ENCODE results near the gene CUL9.

The CUL9 gene

DNA sequence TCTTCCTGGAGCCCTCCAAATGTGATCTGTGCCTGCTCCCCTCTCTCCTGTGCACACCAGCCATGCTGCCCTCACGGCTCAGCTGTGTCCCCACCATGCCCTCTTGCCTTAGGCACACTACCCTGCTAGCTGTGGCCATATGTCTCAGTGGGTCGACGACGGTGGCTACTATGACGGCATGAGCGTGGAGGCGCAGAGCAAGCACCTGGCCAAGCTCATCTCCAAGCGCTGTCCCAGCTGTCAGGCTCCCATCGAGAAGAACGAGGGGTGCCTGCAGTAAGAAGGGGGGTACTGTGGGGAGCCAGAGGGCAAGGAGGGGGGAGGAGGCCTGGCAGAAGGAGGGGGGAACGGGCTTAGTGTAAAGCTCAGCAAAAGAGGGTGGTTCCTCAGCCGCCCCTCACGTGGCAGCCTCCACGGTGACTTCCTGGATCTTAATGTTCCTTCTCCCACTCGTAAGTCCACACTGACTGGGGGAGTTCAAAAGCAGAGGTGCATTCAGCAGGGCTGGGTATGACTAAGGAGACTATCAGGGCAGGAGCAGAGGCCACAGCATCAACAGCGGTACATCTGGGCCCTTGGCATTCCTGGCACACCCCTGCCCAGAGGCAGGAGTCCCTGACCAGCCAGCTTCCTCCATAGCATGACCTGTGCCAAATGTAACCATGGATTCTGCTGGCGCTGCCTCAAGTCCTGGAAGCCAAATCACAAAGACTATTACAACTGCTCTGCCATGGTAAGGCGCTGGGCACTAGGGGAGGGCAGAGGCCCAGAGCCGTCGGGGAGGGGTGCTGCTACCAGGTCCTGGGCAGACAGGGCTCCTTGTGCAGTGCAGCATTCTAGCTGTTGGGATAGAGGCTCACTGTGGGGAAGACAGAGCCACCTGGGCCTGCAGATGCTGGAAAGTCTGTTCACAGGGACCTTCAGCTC, 39.3 kb downstream of the CUL9 start:
- no peak for DNase-seq
- in situ Hi-C loops (cut with MboI; ENCODE audit: low pct_unique_long_range_greater_than_20kb, low sequenced_read_pairs) = no loop called here

DNA sequence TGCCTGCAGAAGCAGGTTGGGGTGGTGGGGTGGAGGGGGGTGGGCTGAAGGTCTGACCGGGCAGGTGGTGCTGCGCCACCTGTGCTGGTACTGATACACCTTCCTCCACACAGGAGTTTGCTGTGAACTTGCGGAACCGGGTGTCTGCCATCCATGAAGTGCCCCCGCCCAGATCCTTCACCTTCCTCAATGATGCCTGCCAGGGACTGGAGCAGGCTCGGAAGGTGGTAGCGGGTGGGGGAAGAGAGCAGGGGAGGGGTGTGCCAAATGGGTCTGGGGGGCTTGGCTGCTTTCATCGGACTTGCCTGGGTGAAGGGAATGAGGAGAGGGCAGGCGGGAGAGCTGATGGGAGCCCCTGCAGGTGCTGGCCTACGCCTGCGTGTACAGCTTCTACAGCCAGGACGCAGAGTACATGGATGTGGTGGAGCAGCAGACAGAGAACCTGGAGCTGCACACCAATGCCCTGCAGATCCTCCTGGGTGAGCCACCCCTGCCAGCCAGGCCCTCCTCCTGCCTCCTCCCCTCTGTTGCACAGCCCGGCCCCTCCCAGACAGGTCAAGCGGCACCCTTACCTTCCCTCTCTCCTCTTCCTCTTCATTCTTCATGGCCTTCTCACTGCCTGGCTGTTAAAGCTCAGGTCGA, 40.5 kb downstream of the CUL9 start:
- in situ Hi-C loops (cut with MboI; ENCODE audit: low pct_unique_long_range_greater_than_20kb, low sequenced_read_pairs) = no loop called here
- no peak for DNase-seq

DNA sequence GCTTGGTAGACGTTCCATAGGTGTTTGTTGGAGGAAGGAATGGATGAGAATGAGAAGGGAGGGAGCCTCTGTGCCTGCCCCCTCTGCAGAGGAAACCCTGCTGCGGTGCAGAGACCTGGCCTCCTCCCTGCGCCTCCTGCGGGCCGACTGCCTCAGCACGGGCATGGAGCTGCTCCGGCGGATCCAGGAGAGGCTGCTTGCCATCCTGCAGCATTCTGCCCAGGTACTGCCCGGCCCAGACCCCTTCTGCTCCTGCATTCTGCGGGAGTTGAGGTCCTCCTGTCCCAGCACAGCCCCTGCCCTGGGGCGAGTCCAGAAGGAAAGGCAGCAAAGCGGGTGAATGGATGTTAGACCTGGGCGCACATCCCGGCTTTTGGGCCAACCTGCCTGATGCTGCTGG, 41.2 kb downstream of the CUL9 start:
- DNase-seq = no peak
- in situ Hi-C loops (cut with MboI; ENCODE audit: low pct_unique_long_range_greater_than_20kb, low sequenced_read_pairs) = no loop called here

DNA sequence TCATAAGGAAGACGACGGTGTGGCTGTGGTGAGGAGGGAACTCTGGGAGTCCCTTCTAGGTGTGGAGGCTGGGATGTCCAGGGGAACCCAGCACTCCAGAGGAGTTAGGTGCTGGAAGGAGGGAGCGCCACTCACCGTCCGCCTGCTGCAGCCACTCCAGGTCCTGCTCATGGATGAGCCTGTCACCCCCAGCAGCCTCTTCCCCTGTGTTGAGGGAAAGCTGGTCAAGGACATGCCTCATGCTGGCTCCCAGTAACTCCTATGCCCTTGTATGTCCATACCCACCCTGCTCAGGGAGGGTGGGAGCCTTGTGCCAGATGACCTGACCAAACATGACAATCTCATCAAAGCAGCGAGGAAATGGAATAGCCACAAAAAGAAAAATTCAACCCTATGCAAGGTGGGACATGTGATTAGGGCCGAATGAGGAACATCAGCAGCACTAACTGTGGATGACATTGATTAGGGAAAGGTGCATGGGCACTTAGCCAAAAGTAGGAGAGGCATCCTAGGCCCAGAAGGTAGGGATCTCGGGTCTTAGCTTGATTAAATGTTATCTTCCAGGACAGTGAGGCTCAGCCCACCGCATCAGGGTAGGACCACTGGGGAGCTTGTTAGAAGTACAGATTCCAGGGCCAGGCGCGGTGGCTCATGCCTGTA, 44.3 kb downstream of the CUL9 start:
- in situ Hi-C loops (cut with MboI; ENCODE audit: low pct_unique_long_range_greater_than_20kb, low sequenced_read_pairs) = no loop called here
- DNase-seq = no peak

DNA sequence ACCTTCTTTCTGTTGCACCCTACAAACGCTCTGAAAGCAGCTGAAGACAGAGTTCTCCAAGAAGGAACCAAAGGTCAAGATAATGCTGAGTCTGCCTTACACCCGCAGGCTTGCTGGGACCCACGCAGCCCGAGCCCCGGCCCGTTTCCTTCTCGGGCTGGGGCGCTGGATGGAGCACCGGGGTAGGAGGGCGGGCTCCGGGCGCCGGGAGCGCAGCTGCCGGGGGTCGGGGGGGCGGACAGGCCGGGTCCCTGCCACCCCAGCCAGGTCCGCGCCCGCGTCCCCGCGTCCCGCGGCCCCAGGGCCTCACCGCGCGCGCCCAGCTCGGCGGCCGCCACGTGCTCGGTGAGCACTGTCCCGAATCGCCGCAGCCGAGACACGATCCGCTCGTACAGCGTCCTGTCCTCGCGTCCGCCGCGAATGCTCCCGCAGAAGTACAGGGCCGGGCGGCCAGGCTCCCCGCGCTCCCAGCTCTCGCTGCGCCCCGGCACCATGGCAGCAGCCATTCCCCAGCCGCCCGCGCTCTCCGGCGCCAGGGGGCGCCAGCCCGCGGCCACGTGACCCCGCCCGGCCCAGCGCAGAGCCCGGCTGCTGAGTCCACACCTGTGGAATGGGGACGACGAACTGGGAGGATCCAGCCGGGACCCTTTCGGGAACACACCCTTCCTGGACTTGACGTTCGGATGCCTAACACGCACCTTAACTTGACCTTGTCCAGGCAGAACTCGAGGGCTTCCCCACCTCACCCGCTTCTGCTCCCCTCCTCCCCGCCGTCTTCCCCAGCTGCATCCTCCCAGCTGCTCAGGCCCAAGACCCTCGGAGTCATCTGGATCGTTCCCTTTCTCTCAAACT, 47.2 kb downstream of the CUL9 start, which contains the start of gene DNPH1:
TSS of gene DNPH1 (minus strand) at position 531 of the 852 bp plus-strand sequence. CDS start at position 506, 25 bp downstream.
- DNase-seq = peak; percentile 77
- in situ Hi-C loops (cut with MboI; ENCODE audit: low pct_unique_long_range_greater_than_20kb, low sequenced_read_pairs) = no loop called here

DNA sequence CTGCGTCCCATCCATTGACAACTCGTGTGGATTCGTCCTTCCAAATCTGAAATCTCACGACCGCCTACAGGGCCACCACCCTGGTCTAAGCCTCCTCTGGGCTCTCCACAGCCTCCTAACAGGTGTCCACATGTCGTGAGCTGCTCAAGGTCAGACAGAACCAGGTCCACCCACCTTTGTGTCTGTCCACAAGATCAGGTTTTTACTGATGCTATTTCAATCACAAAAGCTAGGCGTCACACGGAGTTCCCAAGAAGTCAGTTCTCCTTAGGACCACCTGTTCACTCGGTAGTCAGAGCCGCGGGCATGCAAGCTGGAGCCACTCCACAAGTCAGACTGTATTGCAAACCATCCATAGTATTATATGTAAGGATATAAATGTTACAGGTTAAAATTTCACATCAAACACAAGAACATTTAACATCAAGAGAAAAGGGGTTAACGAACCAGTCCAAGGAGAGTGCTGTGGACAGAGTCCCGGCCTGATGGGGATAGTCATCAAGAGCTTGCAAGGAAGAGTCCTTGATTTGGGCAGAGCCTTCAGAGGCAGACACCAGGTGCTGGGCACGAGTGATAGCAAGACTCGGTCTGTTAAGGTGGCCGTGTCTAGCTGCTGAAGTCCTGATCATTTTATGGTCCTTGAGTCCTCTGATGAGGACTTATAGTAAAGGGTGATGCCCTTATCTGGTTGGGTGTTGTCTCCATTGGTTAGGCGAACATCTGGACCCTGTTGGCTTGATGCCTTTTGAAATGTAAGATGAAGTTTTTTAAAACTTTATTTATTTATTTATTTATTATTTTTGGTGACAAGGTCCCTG, 48.0 kb downstream of the CUL9 start:
- no peak for DNase-seq
- in situ Hi-C loops (cut with MboI; ENCODE audit: low pct_unique_long_range_greater_than_20kb, low sequenced_read_pairs) = no loop called here

DNA sequence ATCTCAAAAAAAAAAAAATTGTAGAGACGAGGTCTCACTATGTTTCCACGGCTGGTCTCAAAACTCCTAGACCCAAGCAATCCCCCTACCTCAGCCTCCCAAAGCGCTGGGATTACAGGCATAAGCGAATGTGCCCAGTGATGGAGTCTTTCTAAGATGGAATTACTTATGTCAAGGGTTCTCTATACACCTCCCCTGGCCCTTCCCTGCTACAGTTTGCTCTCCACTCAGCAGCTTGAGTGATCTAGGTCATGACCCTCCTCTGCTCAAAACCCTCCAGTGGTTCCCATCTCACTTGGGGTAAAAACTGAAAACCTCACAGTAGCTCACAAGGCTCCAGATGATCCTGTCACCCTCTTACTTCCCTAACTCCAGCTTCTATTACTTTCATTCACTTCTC, 49.1 kb downstream of the CUL9 start:
- in situ Hi-C loops (cut with MboI; ENCODE audit: low pct_unique_long_range_greater_than_20kb, low sequenced_read_pairs) = no loop called here
- no peak for DNase-seq

DNA sequence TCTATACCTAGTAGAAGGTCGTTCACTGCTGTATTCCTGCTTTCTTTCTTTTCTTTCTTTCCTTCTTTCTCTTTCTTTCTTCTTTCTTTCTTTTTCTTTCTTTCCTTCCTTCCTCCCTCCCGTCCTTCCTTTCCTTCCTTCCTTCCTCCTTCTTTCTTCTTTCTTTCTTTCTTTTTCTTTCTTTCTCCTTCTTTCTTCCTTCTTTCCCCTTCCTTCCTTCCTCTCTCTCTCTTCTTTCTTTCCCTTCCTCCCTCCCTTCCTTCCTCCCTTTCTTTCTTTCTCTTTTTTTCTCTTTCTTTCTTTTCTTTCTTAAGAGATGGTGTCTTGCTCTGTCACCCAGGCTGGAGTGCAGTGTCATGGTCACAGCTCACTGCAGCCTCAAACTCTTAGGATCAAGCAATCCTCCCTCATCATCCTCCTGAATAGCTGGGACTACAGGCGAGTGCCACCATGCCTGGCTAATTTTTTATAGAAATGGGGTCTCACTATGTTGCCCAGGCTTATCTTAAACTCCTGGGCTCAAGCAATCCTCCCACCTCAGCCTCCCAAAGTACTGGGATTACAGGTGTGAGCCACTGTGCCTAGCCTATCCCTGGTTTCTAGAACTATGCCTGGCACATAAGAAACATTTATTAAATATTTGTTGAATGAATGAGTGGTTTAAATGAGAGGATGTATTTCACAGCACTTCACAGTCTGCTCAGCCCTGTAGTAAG, 49.9 kb downstream of the CUL9 start:
- in situ Hi-C loops (cut with MboI; ENCODE audit: low pct_unique_long_range_greater_than_20kb, low sequenced_read_pairs) = no loop called here
- no peak for DNase-seq

DNA sequence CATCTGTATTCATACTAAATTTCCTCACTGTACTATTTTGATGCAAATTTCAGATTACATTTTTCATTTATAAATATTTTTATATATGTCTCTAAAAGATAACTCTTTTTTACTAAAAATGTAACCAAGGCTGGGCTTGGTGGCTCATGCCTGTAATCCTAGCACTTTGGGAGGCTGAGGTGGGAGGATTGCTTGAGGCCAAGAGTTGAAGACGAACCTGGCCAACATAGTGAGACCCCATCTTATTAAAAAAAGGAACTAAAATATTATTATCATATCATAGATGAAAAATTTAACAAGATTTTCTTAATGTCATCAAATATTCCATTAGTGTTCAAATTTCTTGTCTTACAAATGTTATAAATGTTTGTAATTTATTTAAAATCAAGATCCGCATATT, 53.8 kb downstream of the CUL9 start:
- in situ Hi-C loops (cut with MboI; ENCODE audit: low pct_unique_long_range_greater_than_20kb, low sequenced_read_pairs) = no loop called here
- no peak for DNase-seq

DNA sequence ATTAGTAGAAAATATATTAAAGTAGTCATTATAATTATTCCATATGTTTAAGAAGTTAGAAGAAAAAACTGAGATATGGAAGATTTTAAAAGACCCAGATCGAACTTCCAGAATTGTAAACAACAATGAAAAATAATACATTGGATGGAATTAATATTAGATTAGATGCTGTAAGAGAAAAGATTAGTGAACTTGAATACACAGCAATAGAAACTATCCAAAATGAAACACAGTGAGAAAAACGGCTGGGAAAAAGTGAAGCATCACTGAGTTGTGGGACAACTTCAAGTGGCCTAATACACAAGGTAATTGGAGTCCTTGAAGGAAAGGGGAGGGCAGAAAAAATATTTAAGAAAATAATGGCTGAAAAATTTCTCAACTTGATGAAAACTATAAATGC, 57.1 kb downstream of the CUL9 start:
- in situ Hi-C loops (cut with MboI; ENCODE audit: low pct_unique_long_range_greater_than_20kb, low sequenced_read_pairs) = no loop called here
- DNase-seq = no peak

DNA sequence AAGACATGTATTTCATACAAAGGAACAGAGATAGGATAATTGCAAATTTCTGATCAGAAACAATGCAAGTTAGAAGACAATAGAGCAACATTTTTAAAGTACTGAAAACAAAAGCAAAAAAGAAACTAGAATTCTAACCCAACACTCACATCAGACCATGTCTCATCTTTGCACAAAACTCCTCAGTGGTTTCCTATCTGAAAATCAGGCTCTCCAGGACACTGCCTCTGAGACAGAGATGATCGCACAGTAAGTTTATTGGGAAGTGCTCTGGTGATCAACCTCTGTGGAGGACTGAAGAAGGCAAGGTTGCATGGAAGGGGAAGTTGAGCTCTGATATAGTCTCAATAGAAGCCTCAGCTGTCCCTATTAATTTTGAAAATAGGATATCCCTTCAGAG, 59.0 kb downstream of the CUL9 start:
- no peak for DNase-seq
- in situ Hi-C loops (cut with MboI; ENCODE audit: low pct_unique_long_range_greater_than_20kb, low sequenced_read_pairs) = no loop called here

DNA sequence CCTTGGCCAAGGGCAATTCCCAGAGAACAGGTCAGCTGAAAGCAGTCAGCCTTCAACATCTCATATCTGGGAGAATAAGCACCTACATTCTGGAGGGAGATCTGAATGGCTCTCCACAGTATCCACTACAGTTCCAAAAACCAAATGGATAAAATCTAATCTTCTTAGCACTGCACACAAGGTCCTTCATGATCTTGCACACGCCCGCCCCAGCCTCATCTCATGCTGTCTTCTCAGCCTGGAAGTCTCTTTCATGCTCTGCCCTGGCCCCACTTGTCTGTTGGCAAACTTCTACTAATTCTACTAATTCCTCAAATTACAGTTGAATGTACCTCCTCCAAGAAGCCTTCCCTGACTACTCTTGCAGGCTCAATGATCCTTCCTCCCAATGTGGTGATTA, 59.5 kb downstream of the CUL9 start:
- in situ Hi-C loops (cut with MboI; ENCODE audit: low pct_unique_long_range_greater_than_20kb, low sequenced_read_pairs) = no loop called here
- no peak for DNase-seq

DNA sequence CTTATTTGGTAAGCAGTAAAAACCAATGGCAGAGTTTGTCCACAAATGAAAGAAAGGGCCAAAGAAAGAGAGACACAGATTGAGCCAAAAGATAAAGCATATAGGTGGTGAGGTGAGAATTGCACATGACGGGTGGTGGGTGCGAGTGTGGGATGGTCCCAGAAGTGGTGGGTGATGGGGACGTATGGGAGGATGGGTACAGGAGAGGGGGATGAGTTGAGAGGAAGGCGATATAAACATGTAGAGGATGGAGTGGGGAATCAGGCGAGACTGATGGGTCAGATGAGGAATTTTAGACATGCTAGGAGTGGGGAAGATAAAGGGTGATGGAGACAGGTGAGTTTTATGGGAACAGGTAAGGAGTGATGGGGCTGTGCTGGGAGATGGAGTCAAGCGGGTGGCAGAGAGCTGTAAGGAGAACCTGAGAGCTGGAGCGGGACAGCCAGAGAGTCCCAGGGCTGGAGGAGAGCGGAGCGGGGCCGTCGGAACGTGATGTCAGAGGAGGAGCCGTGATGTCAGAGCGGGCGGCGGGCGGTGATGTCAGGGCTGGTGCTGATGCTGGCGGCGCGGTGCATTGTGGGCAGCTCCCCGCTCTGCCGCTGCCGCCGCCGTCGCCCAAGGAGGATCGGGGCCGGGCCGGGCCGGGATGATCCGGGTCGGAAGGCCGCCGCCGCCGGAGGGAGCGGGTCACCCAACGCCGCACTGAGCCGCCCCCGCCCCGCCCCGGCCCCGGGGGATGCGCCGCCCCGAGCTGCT, 61.1 kb downstream of the CUL9 start, which contains the start of gene TTBK1:
TSS of gene TTBK1 (plus strand) at position 574 of the 756 bp plus-strand sequence. CDS start 3,180 bp downstream, outside the sequence.
- in situ Hi-C loops (cut with MboI; ENCODE audit: low pct_unique_long_range_greater_than_20kb, low sequenced_read_pairs) = no loop called here
- no peak for DNase-seq

DNA sequence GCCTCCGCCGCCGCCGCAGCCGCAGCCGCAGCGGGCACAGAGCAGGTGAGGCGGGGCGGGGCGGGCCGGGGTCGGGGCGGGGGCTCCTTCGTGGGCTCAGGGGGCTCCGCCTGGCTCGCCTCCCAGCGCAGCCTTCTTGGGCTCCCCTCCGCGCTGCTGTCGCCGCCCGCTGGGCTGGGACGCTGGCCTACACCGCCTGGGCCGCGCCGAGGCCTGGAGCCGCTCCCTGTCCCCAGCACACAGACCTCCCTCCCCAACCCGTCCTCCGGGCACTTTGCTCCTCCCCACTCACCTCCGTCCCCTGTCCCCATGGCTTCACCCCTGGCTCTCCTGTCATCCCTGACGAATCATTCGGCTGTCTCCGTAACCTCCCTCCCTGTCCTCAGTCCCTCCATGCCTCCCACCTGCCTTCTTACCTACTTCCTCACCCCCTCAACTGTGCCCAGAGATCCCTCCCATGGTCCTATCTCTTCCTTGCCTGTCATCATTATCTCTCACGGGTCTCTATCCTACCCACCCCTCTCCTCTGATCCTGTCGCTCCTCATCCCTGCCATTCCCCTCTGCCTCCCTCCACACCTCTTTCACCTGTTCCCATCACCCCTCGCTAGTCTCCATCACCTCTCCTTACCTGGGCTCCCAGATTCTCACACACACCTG, 61.8 kb downstream of the CUL9 start:
- in situ Hi-C loops (cut with MboI; ENCODE audit: low pct_unique_long_range_greater_than_20kb, low sequenced_read_pairs) = no loop called here
- no peak for DNase-seq

DNA sequence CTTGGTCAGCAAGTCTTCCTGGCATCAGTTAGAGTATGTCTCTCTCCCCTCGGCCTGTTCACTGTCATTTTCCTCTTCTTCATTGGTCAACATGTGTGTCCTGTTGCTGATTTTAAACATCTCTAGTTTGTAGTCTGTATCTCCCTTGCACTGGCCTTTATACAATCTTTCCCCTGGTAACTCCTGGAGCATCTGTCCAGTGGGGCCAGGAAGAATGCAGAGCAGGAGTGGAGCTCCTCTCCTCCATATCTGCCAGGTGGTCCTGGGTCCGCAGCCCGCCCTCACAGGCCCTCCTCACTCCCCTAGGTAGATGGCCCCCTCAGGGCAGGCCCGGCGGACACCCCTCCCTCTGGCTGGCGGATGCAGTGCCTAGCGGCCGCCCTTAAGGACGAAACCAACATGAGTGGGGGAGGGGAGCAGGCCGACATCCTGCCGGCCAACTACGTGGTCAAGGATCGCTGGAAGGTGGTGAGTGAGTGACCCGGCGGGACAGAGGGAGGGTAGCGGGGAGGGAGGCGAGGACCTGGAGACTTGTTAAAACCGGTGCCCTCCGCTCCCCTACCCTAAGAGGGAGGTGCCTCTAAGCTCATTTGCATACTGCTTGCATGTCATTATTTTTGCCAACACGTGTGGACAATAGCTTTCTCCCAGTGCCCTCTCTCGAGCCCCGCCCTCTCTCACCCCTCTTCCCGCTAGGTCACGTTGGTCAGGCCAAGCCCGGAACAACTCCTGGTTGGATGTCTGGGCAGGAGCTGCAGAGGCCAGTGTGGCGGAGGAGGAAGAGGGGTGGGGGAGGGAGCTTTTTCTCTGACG, 64.5 kb downstream of the CUL9 start:
- DNase-seq = no peak
- in situ Hi-C loops (cut with MboI; ENCODE audit: low pct_unique_long_range_greater_than_20kb, low sequenced_read_pairs) = no loop called here
